Breast epithelium (tissue), 4 donors: ENCODE measurements around the gene FYB2. TPM values are rescaled to one million over a fixed set of nuclear protein-coding genes. Genes with fewer than 3 reads are reported as not detected.

Experiments used
- DNase-seq, 2 donors: peaks; one replicate each; pipeline ENCODE4 v3.0.0-alpha.2; 2019; ENCODE audit warnings: low spot score in 2 of 2
- H3K27ac ChIP-seq, 2 donors: fragments of 200-600 bp; sonication (generic) in 1 of 2; one replicate each; pipeline ENCODE4 v1.5.1; 2016 to 2019; ENCODE audit warnings: mild to moderate bottlenecking in 1 of 2
- H3K27me3 ChIP-seq, 2 donors: fragments of 200-600 bp; sonication (generic) in 1 of 2; one replicate each; pipeline versions ENCODE4 v1.5.1 to v1.6.0; 2017 to 2019; ENCODE audit warnings: control low read depth in 1 of 2, mild to moderate bottlenecking in 1 of 2
- H3K36me3 ChIP-seq: fragments of 200-600 bp; one replicate; pipeline ENCODE4 v1.5.1; 2019
- H3K4me1 ChIP-seq, 2 donors: fragments of 200-600 bp; sonication (generic); one replicate each; pipeline ENCODE4 v1.5.1; 2016 to 2019; ENCODE audit warnings: control low read depth in 1 of 2
- H3K4me3 ChIP-seq, 3 donors: fragments of 200-600 bp; sonication (generic); 1 replicate in 2 of 3; 2 replicates in 1 of 3; pipeline ENCODE4 v1.5.1; 2016 to 2019; ENCODE audit warnings: mild to moderate bottlenecking in 3 of 3, moderate library complexity in 2 of 3
- H3K9me3 ChIP-seq, 2 donors: fragments of 200-600 bp; sonication (generic) in 1 of 2; one replicate each; pipeline ENCODE4 v1.5.1; 2016 to 2019; ENCODE audit warnings: control low read depth in 1 of 2
- CTCF ChIP-seq, 3 donors: fragments of 450-650 bp; IDR thresholded peaks; one replicate each; pipeline ENCODE4 v1.5.1; 2016 to 2017; ENCODE audit warnings: antibody characterized with exemption in 3 of 3, mild to moderate bottlenecking in 3 of 3, moderate library complexity in 3 of 3
- POLR2A ChIP-seq: fragments of 450-650 bp; IDR thresholded peaks from one replicate; pipeline ENCODE4 v1.6.1; 2016; ENCODE audit warnings: antibody characterized with exemption, mild to moderate bottlenecking, moderate library complexity
- POLR2AphosphoS5 ChIP-seq, 3 donors: sonication (generic); formaldehyde crosslinking; IDR thresholded peaks; one replicate each; pipeline ENCODE4 v1.6.1; 2017; ENCODE audit warnings: antibody characterized with exemption in 3 of 3
- intact Hi-C: fragments of 100-400 bp; cut with DNase I; formaldehyde crosslinking; loops from one replicate; pipeline ENCODE4 v1.15.1; 2023; ENCODE audit warnings: low total_unique reads
- total RNA-seq, 3 donors: library from RNA; depleted of rRNA; stranded (reverse); fragments of >200 nt; gene quantifications; one replicate each; pipeline ENCODE4 v1.1.0, GENCODE V29; 2016

Gene FYB2
- total RNA-seq, 3 donors from 2014 or later, result 11.3 to 22.9 TPM; not detected in 1

- TF ChIP-seq POLR2AphosphoS5 (IDR thresholded peaks at IDR 0.05) (no peak), CTCF (IDR thresholded peaks at IDR 0.05) (no peak), POLR2A (no peak)
- Histone ChIP-seq H3K4me3 (no peak overlapping the region), H3K36me3 (no peaks in the 10 kb centered on the region), H3K27me3 (no peaks in the 10 kb centered on the region), H3K27ac (no peak overlapping the region), H3K9me3 (no peaks in the 10 kb centered on the region), H3K4me1 (no peaks in the 10 kb centered on the region)
- no peak for DNase-seq
- intact Hi-C loops, result loop anchor here (5.0 kb wide), 1 partner anchor 1651 kb away; no protein-coding TSS in a partner anchor
These were observed 106.1 kb downstream of the FYB2 start for GRCh38 chr1:56713112-56713511.

GRCh38 chr1:56712150-56712549 lies 107.1 kb downstream of the FYB2 start:
- no peaks in the 10 kb centered on the region for H3K36me3 ChIP-seq
- intact Hi-C loops, result loop anchor here (5.0 kb wide), 1 partner anchor 1650 kb away; no protein-coding TSS in a partner anchor
- H3K9me3 ChIP-seq, result no peaks in the 10 kb centered on the region
- DNase-seq, result no peak
- H3K4me3 ChIP-seq, result no peak overlapping the region
- no peak for TF ChIP-seq POLR2AphosphoS5 (IDR thresholded peaks at IDR 0.05)
- no peak for TF ChIP-seq POLR2A
- no peak for TF ChIP-seq CTCF (IDR thresholded peaks at IDR 0.05)
- H3K4me1 ChIP-seq, result no peaks in the 10 kb centered on the region
- H3K27ac ChIP-seq, result no peak overlapping the region
- no peaks in the 10 kb centered on the region for H3K27me3 ChIP-seq

GRCh38 chr1:56710646-56711045 lies 108.6 kb downstream of the FYB2 start:
- TF ChIP-seq CTCF (IDR thresholded peaks at IDR 0.05) (no peak), POLR2AphosphoS5 (IDR thresholded peaks at IDR 0.05) (no peak), POLR2A (no peak)
- DNase-seq, result no peak
- Histone ChIP-seq H3K4me3 (no peak overlapping the region), H3K27me3 (no peaks in the 10 kb centered on the region), H3K36me3 (no peaks in the 10 kb centered on the region), H3K9me3 (no peaks in the 10 kb centered on the region), H3K27ac (no peak overlapping the region), H3K4me1 (no peaks in the 10 kb centered on the region)
- intact Hi-C loops, result loop anchor here (5.0 kb wide), 1 partner anchor 1648 kb away; no protein-coding TSS in a partner anchor

- no peaks in the 10 kb centered on the region for H3K27me3 ChIP-seq
- TF ChIP-seq POLR2A (no peak), POLR2AphosphoS5 (IDR thresholded peaks at IDR 0.05) (no peak)
- no peaks in the 10 kb centered on the region for H3K9me3 ChIP-seq
- DNase-seq, result no peak
- no peaks in the 10 kb centered on the region for H3K36me3 ChIP-seq
- no peaks in the 10 kb centered on the region for H3K4me1 ChIP-seq
- intact Hi-C loops, result loop anchor here (5.0 kb wide), 1 partner anchor 1648 kb away; no protein-coding TSS in a partner anchor
- no peak overlapping the region for H3K27ac ChIP-seq
- H3K4me3 ChIP-seq, result no peak overlapping the region
These were observed 109.2 kb downstream of the FYB2 start for GRCh38 chr1:56709995-56710394.

GRCh38 chr1:56709269-56709880 lies 109.8 kb downstream of the FYB2 start:
- H3K27me3 ChIP-seq, result no peaks in the 10 kb centered on the region
- no peak for DNase-seq
- H3K27ac ChIP-seq, result no peak overlapping the region
- intact Hi-C loops, result no loop called here
- H3K4me1 ChIP-seq, result no peaks in the 10 kb centered on the region
- no peak overlapping the region for H3K4me3 ChIP-seq
- peak; percentile 37 to 69 (median 40) for TF ChIP-seq CTCF (IDR thresholded peaks at IDR 0.05)
- TF ChIP-seq POLR2A, result no peak
- H3K36me3 ChIP-seq, result no peaks in the 10 kb centered on the region
- no peaks in the 10 kb centered on the region for H3K9me3 ChIP-seq
